ENCODE measurements around the gene TRIP10. TPM values are rescaled to one million over a fixed set of nuclear protein-coding genes. Genes with fewer than 3 reads are reported as not detected.

The TRIP10 gene
- total and polyA plus RNA-seq, 8 donors = 30.1 to 111 (median 66.8) TPM

DNA sequence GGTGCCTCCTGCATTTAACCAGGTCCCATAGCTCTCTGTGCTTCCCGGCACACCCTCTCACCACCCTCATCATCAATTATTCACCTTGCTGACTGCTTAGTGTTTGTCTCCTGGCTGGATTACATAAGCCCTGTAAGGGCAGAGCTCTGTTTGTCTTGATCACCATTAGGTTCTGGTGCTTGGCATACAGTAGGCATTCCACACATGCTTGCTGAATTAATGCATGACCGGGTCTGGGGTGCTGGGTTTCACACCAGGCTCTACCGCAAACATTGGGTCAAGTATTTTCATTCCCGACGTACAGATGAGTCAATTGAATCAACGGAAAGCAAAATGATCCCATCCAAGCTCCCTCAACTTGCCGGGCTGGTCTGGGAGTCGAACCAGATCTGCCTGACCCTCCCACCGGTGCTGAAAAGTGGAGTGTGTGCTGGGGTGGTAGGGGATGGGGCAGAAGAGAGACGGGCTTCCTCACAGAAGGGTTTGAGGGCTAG, 61.6 kb downstream of the TRIP10 start:
- no peak for TF ChIP-seq POLR2A (IDR thresholded peaks at IDR 0.05)
- TF ChIP-seq, protein P1, sequence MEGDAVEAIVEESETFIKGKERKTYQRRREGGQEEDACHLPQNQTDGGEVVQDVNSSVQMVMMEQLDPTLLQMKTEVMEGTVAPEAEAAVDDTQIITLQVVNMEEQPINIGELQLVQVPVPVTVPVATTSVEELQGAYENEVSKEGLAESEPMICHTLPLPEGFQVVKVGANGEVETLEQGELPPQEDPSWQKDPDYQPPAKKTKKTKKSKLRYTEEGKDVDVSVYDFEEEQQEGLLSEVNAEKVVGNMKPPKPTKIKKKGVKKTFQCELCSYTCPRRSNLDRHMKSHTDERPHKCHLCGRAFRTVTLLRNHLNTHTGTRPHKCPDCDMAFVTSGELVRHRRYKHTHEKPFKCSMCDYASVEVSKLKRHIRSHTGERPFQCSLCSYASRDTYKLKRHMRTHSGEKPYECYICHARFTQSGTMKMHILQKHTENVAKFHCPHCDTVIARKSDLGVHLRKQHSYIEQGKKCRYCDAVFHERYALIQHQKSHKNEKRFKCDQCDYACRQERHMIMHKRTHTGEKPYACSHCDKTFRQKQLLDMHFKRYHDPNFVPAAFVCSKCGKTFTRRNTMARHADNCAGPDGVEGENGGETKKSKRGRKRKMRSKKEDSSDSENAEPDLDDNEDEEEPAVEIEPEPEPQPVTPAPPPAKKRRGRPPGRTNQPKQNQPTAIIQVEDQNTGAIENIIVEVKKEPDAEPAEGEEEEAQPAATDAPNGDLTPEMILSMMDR (IDR thresholded peaks at IDR 0.05) = no peak
- no peak for TF ChIP-seq POLR2AphosphoS5 (IDR thresholded peaks at IDR 0.05)
- TF ChIP-seq EP300 (IDR thresholded peaks at IDR 0.05) = no peak
- no peaks in the 10 kb centered on the region for H3K36me3 ChIP-seq
- H3K4me1 ChIP-seq = peaks cover 5 to 29% (median 9%) of the 10 kb centered on the region in 4 donors
- no peaks in the 10 kb centered on the region for H3K9me3 ChIP-seq
- H3K27me3 ChIP-seq = peaks cover 0 to 48% (median 0%) of the 10 kb centered on the region in 3 donors
- DNase-seq = no peak
- intact Hi-C loops (cut with DNase I; ENCODE audit: low total_unique reads) = no loop called here
- peak overlapping the region in 4 of 5 donors; percentile 32 to 81 (median 64) for H3K27ac ChIP-seq
- peak overlapping the region; percentile 21 to 37 (median 36) for H3K4me3 ChIP-seq
- WGBS, 5 donors = 27 to 43% (median 33%) methylated on average over 10 of the region's 10 CpGs

Other genes starting within 250 kb of the TRIP10 start
- 1 to 10 TPM in 2 of 5 donors, under 1 TPM in 1, not detected in 2; 0.89 to 3.9 (median 1.1) TPM for gene TUBB4A, start 237.4 kb upstream of the TRIP10 start, total RNA-seq
- gene TUBB4A, start 237.4 kb upstream of the TRIP10 start, polyA plus RNA-seq = under 1 TPM in 2 of 3 donors, not detected in 1; 0.76 to 0.85 TPM
- not detected for gene TNFSF9, start 208.7 kb upstream of the TRIP10 start, total RNA-seq
- gene TNFSF9, start 208.7 kb upstream of the TRIP10 start, polyA plus RNA-seq = under 1 TPM in 1 of 3 donors, not detected in 2; 0.85 TPM
- not detected for gene CD70, start 148.5 kb upstream of the TRIP10 start, total RNA-seq
- gene CD70, start 148.5 kb upstream of the TRIP10 start, polyA plus RNA-seq = under 1 TPM in 1 of 3 donors, not detected in 2; 0.18 TPM
- gene TNFSF14, start 69.5 kb upstream of the TRIP10 start, total RNA-seq = 10 to 100 TPM in 1 of 5 donors, 1 to 10 TPM in 1, under 1 TPM in 1, not detected in 2; 0.14 to 60.1 (median 1.1) TPM
- 1 to 10 TPM in 1 of 3 donors, under 1 TPM in 2; 0.56 to 1.1 (median 0.60) TPM for gene TNFSF14, start 69.5 kb upstream of the TRIP10 start, polyA plus RNA-seq
- 1,000 to 10,000 TPM in 1 of 5 donors, 100 to 1,000 TPM in 2, 10 to 100 TPM in 2; 35.3 to 1,672 (median 430) TPM for gene C3, start 19.0 kb upstream of the TRIP10 start, total RNA-seq
- 100 to 1,000 TPM in 1 of 3 donors, 10 to 100 TPM in 2; 22.8 to 367 (median 75.0) TPM for gene C3, start 19.0 kb upstream of the TRIP10 start, polyA plus RNA-seq
- 10 to 100 TPM; 28.1 to 78.6 (median 54.2) TPM for gene GPR108, start 2.1 kb upstream of the TRIP10 start, total RNA-seq
- gene GPR108, start 2.1 kb upstream of the TRIP10 start, polyA plus RNA-seq = 100 to 1,000 TPM in 1 of 3 donors, 10 to 100 TPM in 2; 59.9 to 132 (median 64.4) TPM
- gene SH2D3A, start 27.8 kb downstream of the TRIP10 start, total RNA-seq = 10 to 100 TPM in 4 of 5 donors, 1 to 10 TPM in 1; 8.8 to 71.3 (median 43.0) TPM
- 10 to 100 TPM; 19.9 to 23.6 (median 20.2) TPM for gene SH2D3A, start 27.8 kb downstream of the TRIP10 start, polyA plus RNA-seq
- gene VAV1, start 33.0 kb downstream of the TRIP10 start, total RNA-seq = 100 to 1,000 TPM in 1 of 5 donors, 1 to 10 TPM in 4; 2.2 to 130 (median 4.4) TPM
- 1 to 10 TPM; 1.7 to 3.7 (median 3.6) TPM for gene VAV1, start 33.0 kb downstream of the TRIP10 start, polyA plus RNA-seq
- 1 to 10 TPM in 1 of 5 donors, under 1 TPM in 1, not detected in 3; 0.37 to 5.8 TPM for gene ADGRE1, start 147.9 kb downstream of the TRIP10 start, total RNA-seq
- under 1 TPM in 2 of 3 donors, not detected in 1; 0.30 to 0.44 TPM for gene ADGRE1, start 147.9 kb downstream of the TRIP10 start, polyA plus RNA-seq